Occipital lobe (tissue), 2 donors: ENCODE data around the gene EEF1G. TPM values are rescaled to one million over a fixed set of nuclear protein-coding genes. Genes with fewer than 3 reads are reported as not detected.
"Not testable (repeated sequence)": the region's sequence is repeated elsewhere in the genome, so short reads cannot be mapped to it uniquely, and the experiment has no call there.

Source experiments
- DNase-seq: peaks from one replicate; lab custom pipeline; 2025; lab: John Stamatoyannopoulos, UW
- total RNA-seq: library from RNA; depleted of rRNA; stranded (reverse); fragments of >200 nt; gene quantifications from one replicate; pipeline ENCODE4 v1.2.3, GENCODE V29; 2014

EEF1G gene
- total RNA-seq, 1 donor from 2014 or later, result 1,633 TPM

GRCh38 chr11:62555464-62556107 lies 18.1 kb downstream of the EEF1G start:
- no peak for DNase-seq

GRCh38 chr11:62554387-62555167 lies 19.1 kb downstream of the EEF1G start:
- no peak for DNase-seq

GRCh38 chr11:62553839-62554361 lies 19.8 kb downstream of the EEF1G start:
- DNase-seq, result no peak

GRCh38 chr11:62553080-62553838 lies 20.4 kb downstream of the EEF1G start:
- DNase-seq, result no peak

GRCh38 chr11:62552485-62553079 lies 21.1 kb downstream of the EEF1G start:
- no peak for DNase-seq

GRCh38 chr11:62550478-62550877 lies 23.2 kb downstream of the EEF1G start:
- DNase-seq, result not testable (repeated sequence)

- no peak for DNase-seq
Measured at GRCh38 chr11:62548545-62549335, 25.0 kb downstream of the EEF1G start.

- no peak for DNase-seq
Measured at GRCh38 chr11:62547691-62548281, 25.9 kb downstream of the EEF1G start.

- no peak for DNase-seq
Measured at GRCh38 chr11:62546929-62547625, 26.6 kb downstream of the EEF1G start.

GRCh38 chr11:62546244-62546928 lies 27.3 kb downstream of the EEF1G start, which contains the start of gene AHNAK:
Gene AHNAK, minus strand, starts transcription at chr11:62546806. Its CDS starts 10,708 bp downstream, at chr11:62536098.
- DNase-seq, result no peak

- DNase-seq, result no peak
Measured at GRCh38 chr11:62545437-62546243, 28.1 kb downstream of the EEF1G start.

GRCh38 chr11:62544581-62545436 lies 28.9 kb downstream of the EEF1G start:
- no peak for DNase-seq

GRCh38 chr11:62543680-62544444 lies 29.8 kb downstream of the EEF1G start:
- DNase-seq, result no peak

- DNase-seq, result no peak
Measured at GRCh38 chr11:62542750-62543567, 30.7 kb downstream of the EEF1G start.

GRCh38 chr11:62542111-62542745 lies 31.5 kb downstream of the EEF1G start:
- DNase-seq, result no peak
